HepG2 (cell line): Measurements from ENCODE around the gene TEAD1. TPM values are rescaled to one million over a fixed set of nuclear protein-coding genes. Genes with fewer than 3 reads are reported as not detected.

ENCODE experiments used
- MAFF ChIP-seq: IDR thresholded peaks from 2 replicates; pipeline ENCODE4 v1.6.1; 2011; ENCODE audit warnings: low read depth, low read length, improper control_type of control experiment
- MTF1 ChIP-seq: sonication (generic); formaldehyde crosslinking; IDR thresholded peaks from 2 replicates; pipeline ENCODE4 v1.5.0; 2020; ENCODE audit warnings: missing genetic modification reagents
- RXRA ChIP-seq: sonication (generic); formaldehyde crosslinking; IDR thresholded peaks from 2 replicates; pipeline ENCODE4 v1.5.1; 2020; ENCODE audit warnings: missing genetic modification reagents
- SAFB2 ChIP-seq: sonication (generic); formaldehyde crosslinking; IDR thresholded peaks from 2 replicates; pipeline ENCODE4 v1.5.1; 2020; ENCODE audit warnings: missing genetic modification reagents, low read depth, mild to moderate bottlenecking, borderline replicate concordance
- SCMH1 ChIP-seq: sonication (generic); formaldehyde crosslinking; IDR thresholded peaks from 2 replicates; pipeline ENCODE4 v1.9.0; 2021; ENCODE audit warnings: missing genetic modification reagents, mild to moderate bottlenecking, borderline replicate concordance
- TBL1XR1 ChIP-seq: fragments of 150-350 bp; IDR thresholded peaks from 2 replicates; pipeline ENCODE4 v1.6.1; 2014; ENCODE audit warnings: borderline replicate concordance, low read length; ENCODE audit not compliant: partially characterized antibody
- ZBTB42 ChIP-seq: sonication (generic); formaldehyde crosslinking; IDR thresholded peaks from 2 replicates; pipeline ENCODE4 v1.5.0; 2020; ENCODE audit warnings: mild to moderate bottlenecking, missing genetic modification reagents
- ZBTB7B ChIP-seq: sonication (generic); formaldehyde crosslinking; IDR thresholded peaks from 2 replicates; pipeline ENCODE4 v1.4.0; 2020; ENCODE audit warnings: missing genetic modification reagents
- ZFP36L2 ChIP-seq: sonication (generic); formaldehyde crosslinking; IDR thresholded peaks from 2 replicates; pipeline ENCODE4 v1.4.0; 2020; ENCODE audit warnings: missing genetic modification reagents
- ZFY ChIP-seq: sonication (generic); formaldehyde crosslinking; IDR thresholded peaks from 2 replicates; pipeline ENCODE4 v1.4.0; 2020; ENCODE audit warnings: missing genetic modification reagents
- ZNF460 ChIP-seq: sonication (generic); formaldehyde crosslinking; IDR thresholded peaks from 2 replicates; pipeline ENCODE4 v1.5.1; 2020; ENCODE audit warnings: missing genetic modification reagents, mild to moderate bottlenecking, borderline replicate concordance
- ZNF484 ChIP-seq: sonication (generic); formaldehyde crosslinking; IDR thresholded peaks from 2 replicates; pipeline ENCODE4 v1.5.1; 2020; ENCODE audit warnings: mild to moderate bottlenecking, low read depth, missing genetic modification reagents, borderline replicate concordance
- ZNF556 ChIP-seq: sonication (generic); formaldehyde crosslinking; IDR thresholded peaks from 2 replicates; pipeline ENCODE4 v1.4.0; 2020; ENCODE audit warnings: mild to moderate bottlenecking, missing genetic modification reagents, borderline replicate concordance
- ZNF800 ChIP-seq: sonication (generic); formaldehyde crosslinking; IDR thresholded peaks from 2 replicates; pipeline ENCODE4 v1.4.0; 2020; ENCODE audit warnings: missing genetic modification reagents
- polyA plus RNA-seq, 8 experiments: library from polyadenylated mRNA; depleted of rRNA in 3 of 8; stranded (reverse) in 7 of 8; unstranded in 1 of 8; fragments of >200 nt; fragmentation: Illumina TruSeq in 4 of 8; extraction: Trizol in 4 of 8; gene quantifications; 2 replicates each; pipeline versions ENCODE4 v1.2.1 to v1.2.3, GENCODE V29; 2011 to 2016; ENCODE audit warnings: low read depth in 4 of 8, missing spikeins in 1 of 8, mixed read lengths in 1 of 8; ENCODE audit not compliant: insufficient read depth in 1 of 8
- total RNA-seq, 5 experiments: library from RNA; depleted of rRNA; stranded (reverse); fragments of >200 nt; fragmentation: Illumina TruSeq; extraction: Trizol; gene quantifications; 2 replicates each; pipeline ENCODE4 v1.2.3, GENCODE V29; 2016; ENCODE audit warnings: low read depth in 1 of 5
- TF ChIP-seq, protein P1 (sequence below): sonication (generic); formaldehyde crosslinking; IDR thresholded peaks from 2 replicates; pipeline ENCODE4 v1.5.0; 2020; ENCODE audit warnings: mild to moderate bottlenecking, missing genetic modification reagents
- TF ChIP-seq, protein P2 (sequence below): sonication (generic); formaldehyde crosslinking; IDR thresholded peaks from 2 replicates; pipeline ENCODE4 v1.4.0; 2020; ENCODE audit warnings: missing genetic modification reagents, mild to moderate bottlenecking, borderline replicate concordance
- TF ChIP-seq, protein P3 (sequence below): sonication (generic); formaldehyde crosslinking; IDR thresholded peaks from 2 replicates; pipeline ENCODE4 v1.4.0; 2020; ENCODE audit warnings: missing genetic modification reagents
- TF ChIP-seq, protein P4 (sequence below): sonication (generic); formaldehyde crosslinking; IDR thresholded peaks from 2 replicates; pipeline ENCODE4 v1.8.0; 2022; ENCODE audit warnings: missing genetic modification reagents, mild to moderate bottlenecking, inconsistent platforms, borderline replicate concordance

The TEAD1 gene
- total and polyA plus RNA-seq, 2 of the 13 experiments (the other 11 are each of a cell fraction or from before 2014, with no cell fraction given) = 20.1 to 30.5 TPM

- TF ChIP-seq ZNF800 (CRISPR knock-in tag) (0 out of 2 replicates have a peak, but pooled peaks have one; percentile 68), ZFY (CRISPR knock-in tag) (peak; percentile 60; the same call in 1 of the 2 replicates), SCMH1 (CRISPR knock-in tag) (no peak), ZFP36L2 (0 out of 2 replicates have a peak, but pooled peaks have one; percentile 23), ZNF460 (no peak; the same call in 1 of the 2 replicates), ZBTB7B (CRISPR knock-in tag) (peak; percentile 52; the same call in 1 of the 2 replicates), ZNF556 (no peak), TBL1XR1 (no peak), RXRA (CRISPR knock-in tag) (peak; percentile 85), SAFB2 (no peak), MAFF (no peak), ZNF484 (CRISPR knock-in tag) (no peak), MTF1 (CRISPR knock-in tag) (no peak), ZBTB42 (CRISPR knock-in tag) (no peak)
- TF ChIP-seq, protein P1, sequence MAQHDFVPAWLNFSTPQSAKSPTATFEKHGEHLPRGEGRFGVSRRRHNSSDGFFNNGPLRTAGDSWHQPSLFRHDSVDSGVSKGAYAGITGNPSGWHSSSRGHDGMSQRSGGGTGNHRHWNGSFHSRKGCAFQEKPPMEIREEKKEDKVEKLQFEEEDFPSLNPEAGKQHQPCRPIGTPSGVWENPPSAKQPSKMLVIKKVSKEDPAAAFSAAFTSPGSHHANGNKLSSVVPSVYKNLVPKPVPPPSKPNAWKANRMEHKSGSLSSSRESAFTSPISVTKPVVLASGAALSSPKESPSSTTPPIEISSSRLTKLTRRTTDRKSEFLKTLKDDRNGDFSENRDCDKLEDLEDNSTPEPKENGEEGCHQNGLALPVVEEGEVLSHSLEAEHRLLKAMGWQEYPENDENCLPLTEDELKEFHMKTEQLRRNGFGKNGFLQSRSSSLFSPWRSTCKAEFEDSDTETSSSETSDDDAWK (CRISPR knock-in tag) = no peak
- TF ChIP-seq, protein P2, sequence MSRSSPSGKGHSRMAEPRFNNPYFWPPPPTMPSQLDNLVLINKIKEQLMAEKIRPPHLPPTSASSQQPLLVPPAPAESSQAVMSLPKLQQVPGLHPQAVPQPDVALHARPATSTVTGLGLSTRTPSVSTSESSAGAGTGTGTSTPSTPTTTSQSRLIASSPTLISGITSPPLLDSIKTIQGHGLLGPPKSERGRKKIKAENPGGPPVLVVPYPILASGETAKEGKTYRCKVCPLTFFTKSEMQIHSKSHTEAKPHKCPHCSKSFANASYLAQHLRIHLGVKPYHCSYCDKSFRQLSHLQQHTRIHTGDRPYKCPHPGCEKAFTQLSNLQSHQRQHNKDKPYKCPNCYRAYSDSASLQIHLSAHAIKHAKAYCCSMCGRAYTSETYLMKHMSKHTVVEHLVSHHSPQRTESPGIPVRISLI (CRISPR knock-in tag) = peak; percentile 39; the same call in 1 of the 2 replicates
- TF ChIP-seq, protein P3, sequence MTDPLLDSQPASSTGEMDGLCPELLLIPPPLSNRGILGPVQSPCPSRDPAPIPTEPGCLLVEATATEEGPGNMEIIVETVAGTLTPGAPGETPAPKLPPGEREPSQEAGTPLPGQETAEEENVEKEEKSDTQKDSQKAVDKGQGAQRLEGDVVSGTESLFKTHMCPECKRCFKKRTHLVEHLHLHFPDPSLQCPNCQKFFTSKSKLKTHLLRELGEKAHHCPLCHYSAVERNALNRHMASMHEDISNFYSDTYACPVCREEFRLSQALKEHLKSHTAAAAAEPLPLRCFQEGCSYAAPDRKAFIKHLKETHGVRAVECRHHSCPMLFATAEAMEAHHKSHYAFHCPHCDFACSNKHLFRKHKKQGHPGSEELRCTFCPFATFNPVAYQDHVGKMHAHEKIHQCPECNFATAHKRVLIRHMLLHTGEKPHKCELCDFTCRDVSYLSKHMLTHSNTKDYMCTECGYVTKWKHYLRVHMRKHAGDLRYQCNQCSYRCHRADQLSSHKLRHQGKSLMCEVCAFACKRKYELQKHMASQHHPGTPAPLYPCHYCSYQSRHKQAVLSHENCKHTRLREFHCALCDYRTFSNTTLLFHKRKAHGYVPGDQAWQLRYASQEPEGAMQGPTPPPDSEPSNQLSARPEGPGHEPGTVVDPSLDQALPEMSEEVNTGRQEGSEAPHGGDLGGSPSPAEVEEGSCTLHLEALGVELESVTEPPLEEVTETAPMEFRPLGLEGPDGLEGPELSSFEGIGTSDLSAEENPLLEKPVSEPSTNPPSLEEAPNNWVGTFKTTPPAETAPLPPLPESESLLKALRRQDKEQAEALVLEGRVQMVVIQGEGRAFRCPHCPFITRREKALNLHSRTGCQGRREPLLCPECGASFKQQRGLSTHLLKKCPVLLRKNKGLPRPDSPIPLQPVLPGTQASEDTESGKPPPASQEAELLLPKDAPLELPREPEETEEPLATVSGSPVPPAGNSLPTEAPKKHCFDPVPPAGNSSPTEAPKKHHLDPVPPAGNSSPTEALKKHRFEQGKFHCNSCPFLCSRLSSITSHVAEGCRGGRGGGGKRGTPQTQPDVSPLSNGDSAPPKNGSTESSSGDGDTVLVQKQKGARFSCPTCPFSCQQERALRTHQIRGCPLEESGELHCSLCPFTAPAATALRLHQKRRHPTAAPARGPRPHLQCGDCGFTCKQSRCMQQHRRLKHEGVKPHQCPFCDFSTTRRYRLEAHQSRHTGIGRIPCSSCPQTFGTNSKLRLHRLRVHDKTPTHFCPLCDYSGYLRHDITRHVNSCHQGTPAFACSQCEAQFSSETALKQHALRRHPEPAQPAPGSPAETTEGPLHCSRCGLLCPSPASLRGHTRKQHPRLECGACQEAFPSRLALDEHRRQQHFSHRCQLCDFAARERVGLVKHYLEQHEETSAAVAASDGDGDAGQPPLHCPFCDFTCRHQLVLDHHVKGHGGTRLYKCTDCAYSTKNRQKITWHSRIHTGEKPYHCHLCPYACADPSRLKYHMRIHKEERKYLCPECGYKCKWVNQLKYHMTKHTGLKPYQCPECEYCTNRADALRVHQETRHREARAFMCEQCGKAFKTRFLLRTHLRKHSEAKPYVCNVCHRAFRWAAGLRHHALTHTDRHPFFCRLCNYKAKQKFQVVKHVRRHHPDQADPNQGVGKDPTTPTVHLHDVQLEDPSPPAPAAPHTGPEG (CRISPR knock-in tag) = no peak
- TF ChIP-seq, protein P4, sequence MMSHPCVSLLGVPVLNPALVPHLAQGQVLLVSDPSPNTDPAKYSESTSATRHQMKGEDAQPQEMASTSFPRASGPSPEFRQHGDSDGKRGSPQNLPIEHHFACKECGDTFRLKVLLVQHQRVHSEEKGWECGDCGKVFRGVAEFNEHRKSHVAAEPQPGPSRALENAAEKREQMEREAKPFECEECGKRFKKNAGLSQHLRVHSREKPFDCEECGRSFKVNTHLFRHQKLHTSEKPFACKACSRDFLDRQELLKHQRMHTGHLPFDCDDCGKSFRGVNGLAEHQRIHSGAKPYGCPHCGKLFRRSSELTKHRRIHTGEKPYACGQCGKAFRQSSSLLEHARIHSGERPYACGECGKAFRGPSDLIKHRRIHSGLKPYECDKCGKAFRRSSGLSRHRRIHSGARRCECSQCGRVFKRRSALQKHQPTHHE = no peak
Observed at GRCh38 chr11:12845739-12846358, 171.6 kb downstream of the TEAD1 start (continued).
